Esophagus squamous epithelium (tissue), 4 donors: ENCODE data around the gene DUS1L.

Source experiments
- CTCF ChIP-seq, 6 experiments: fragments of 450-650 bp in 4 of 6; fragments of 200-600 bp in 2 of 6; sonication (generic) in 2 of 6; IDR thresholded peaks; one replicate each; pipeline ENCODE4 v1.5.1; 2016 to 2019; ENCODE audit warnings: antibody characterized with exemption in 6 of 6, mild to moderate bottlenecking in 4 of 6, moderate library complexity in 4 of 6
- POLR2A ChIP-seq, 4 donors: fragments of 450-650 bp; IDR thresholded peaks; one replicate each; pipeline ENCODE4 v1.6.1; 2017; ENCODE audit warnings: antibody characterized with exemption in 4 of 4, mild to moderate bottlenecking in 4 of 4, moderate library complexity in 3 of 4

GRCh38 chr17:82028966-82029365 is 36.6 kb downstream of the DUS1L start:
- no peak for TF ChIP-seq CTCF (IDR thresholded peaks at IDR 0.05)
- TF ChIP-seq POLR2A (IDR thresholded peaks at IDR 0.05), result no peak
